SK-N-SH (cell line): ENCODE measurements around the gene RHBG. TPM values are rescaled to one million over a fixed set of nuclear protein-coding genes. Genes with fewer than 3 reads are reported as not detected.
"Not testable (repeated sequence)": the region's sequence is repeated elsewhere in the genome, so short reads cannot be mapped to it uniquely, and the experiment has no call there.

Experiments
- CTCF ChIA-PET: fragments of 300-600, 350-600 bp; formaldehyde crosslinking; extraction: SDS; loops from one replicate; lab custom pipeline; 2021; lab: Yijun Ruan, JAX
- POLR2A ChIA-PET: fragments of 350-600 bp; sonication (Branson Sonifier 250); formaldehyde crosslinking; extraction: SDS; loops from one replicate; lab custom pipeline; 2020; ENCODE audit warnings: antibody characterized with exemption, inconsistent platforms; lab: Yijun Ruan, JAX
- DNase-seq: peaks from one replicate; pipeline ENCODE4 v3.0.0; 2012
- H2AFZ ChIP-seq: fragments of 200-600 bp; sonication (generic); 2 replicates; pipeline ENCODE4 v1.8.1; 2016; ENCODE audit warnings: antibody characterized with exemption, mild to moderate bottlenecking, low read depth
- H3F3A ChIP-seq: fragments of 200-600 bp; sonication (generic); replicated peaks from 2 replicates; pipeline ENCODE3; 2016; ENCODE audit warnings: antibody characterized with exemption, mild to moderate bottlenecking; ENCODE audit not compliant: insufficient read depth
- H3K27ac ChIP-seq, 2 experiments: fragments of 200-500 bp in 1 of 2; fragments of 200-600 bp in 1 of 2; sonication (Bioruptor generic) in 1 of 2; sonication (generic), shearing (Covaris generic) in 1 of 2; 2 replicates each; pipeline versions ENCODE4 v1.5.1 to v1.6.1; 2014 to 2016; ENCODE audit warnings: low read depth in 2 of 2, inconsistent platforms in 1 of 2, low read length in 1 of 2, mild to moderate bottlenecking in 1 of 2, mixed read lengths in 1 of 2
- H3K27me3 ChIP-seq: fragments of 200-600 bp; sonication (generic), shearing (Covaris generic); 2 replicates; pipeline ENCODE4 v1.6.1; 2016; ENCODE audit warnings: mixed run types; ENCODE audit not compliant: insufficient read depth
- H3K36me3 ChIP-seq, 2 experiments: fragments of 200-500 bp in 1 of 2; fragments of 200-600 bp in 1 of 2; sonication (Bioruptor generic) in 1 of 2; sonication (generic) in 1 of 2; replicated peaks in 1 of 2; 2 replicates each; pipeline versions ENCODE3 to v1.5.1; 2014 to 2016; ENCODE audit warnings: low read length in 1 of 2, mild to moderate bottlenecking in 1 of 2; ENCODE audit not compliant: insufficient read depth in 2 of 2, control insufficient read depth in 1 of 2
- H3K4me1 ChIP-seq, 2 experiments: fragments of 200-500 bp in 1 of 2; fragments of 200-600 bp in 1 of 2; sonication (Bioruptor generic) in 1 of 2; sonication (generic), shearing (Covaris generic) in 1 of 2; 2 replicates each; pipeline versions ENCODE4 v1.5.1 to v1.6.1; 2014 to 2016; ENCODE audit warnings: low read depth in 1 of 2, low read length in 1 of 2, mixed run types in 1 of 2; ENCODE audit not compliant: insufficient read depth in 2 of 2, control insufficient read depth in 1 of 2
- H3K4me2 ChIP-seq: fragments of 200-600 bp; sonication (generic), shearing (Covaris generic); 2 replicates; pipeline ENCODE4 v1.6.1; 2017; ENCODE audit warnings: mixed run types
- H3K4me3 ChIP-seq, 2 experiments: fragments of 200-500 bp in 1 of 2; fragments of 200-600 bp in 1 of 2; sonication (Bioruptor generic) in 1 of 2; sonication (generic), shearing (Covaris generic) in 1 of 2; 2 replicates each; pipeline versions ENCODE4 v1.5.1 to v1.8.1; 2014 to 2016; ENCODE audit warnings: low read depth in 2 of 2, inconsistent platforms in 1 of 2, low read length in 1 of 2, mild to moderate bottlenecking in 1 of 2, mixed read lengths in 1 of 2, moderate library complexity in 1 of 2
- H3K79me2 ChIP-seq: fragments of 200-600 bp; sonication (generic); 2 replicates; pipeline ENCODE4 v1.8.1; 2017; ENCODE audit warnings: mild to moderate bottlenecking; ENCODE audit not compliant: insufficient read depth
- H3K9ac ChIP-seq: fragments of 200-600 bp; sonication (generic); 2 replicates; pipeline ENCODE4 v1.6.1; 2017; ENCODE audit warnings: mixed run types
- H3K9me2 ChIP-seq: fragments of 200-600 bp; sonication (generic); 2 replicates; pipeline ENCODE4 v1.6.1; 2017; ENCODE audit warnings: mixed run types
- H3K9me3 ChIP-seq: fragments of 200-600 bp; sonication (generic); 2 replicates; pipeline ENCODE4 v1.6.1; 2017; ENCODE audit warnings: mixed run types, mild to moderate bottlenecking, moderate library complexity
- H4K20me1 ChIP-seq: fragments of 200-600 bp; sonication (generic); 2 replicates; pipeline ENCODE4 v1.6.1; 2017; ENCODE audit warnings: mild to moderate bottlenecking, mixed run types; ENCODE audit not compliant: insufficient read depth
- CHD2 ChIP-seq: fragments of 150-350 bp; IDR thresholded peaks from 2 replicates; pipeline ENCODE4 v1.6.1; 2018; ENCODE audit warnings: low read length; ENCODE audit not compliant: partially characterized antibody
- EP300 ChIP-seq, 2 experiments: IDR thresholded peaks; 2 replicates each; pipeline versions ENCODE4 v1.4.0 to v1.6.1; 2012; ENCODE audit warnings: borderline replicate concordance in 1 of 2, low read depth in 1 of 2, low read length in 1 of 2
- FOSL2 ChIP-seq: IDR thresholded peaks from 2 replicates; pipeline ENCODE4 v1.4.0; 2012; ENCODE audit warnings: low read depth, mild to moderate bottlenecking, moderate library complexity, borderline replicate concordance
- FOXJ3 ChIP-seq: sonication (generic); formaldehyde crosslinking; IDR thresholded peaks from 2 replicates; pipeline ENCODE4 v1.5.1; 2020; ENCODE audit warnings: mild to moderate bottlenecking, missing genetic modification reagents
- GABPA ChIP-seq: IDR thresholded peaks from 2 replicates; pipeline ENCODE4 v1.4.0; 2012; ENCODE audit warnings: low read depth, mild to moderate bottlenecking
- GATA2 ChIP-seq: sonication (generic); formaldehyde crosslinking; IDR thresholded peaks from 2 replicates; pipeline ENCODE4 v1.5.0; 2020; ENCODE audit warnings: mild to moderate bottlenecking, missing genetic modification reagents
- JUND ChIP-seq: IDR thresholded peaks from 2 replicates; pipeline ENCODE4 v1.4.0; 2012
- MAX ChIP-seq: IDR thresholded peaks from 2 replicates; pipeline ENCODE4 v1.4.0; 2012; ENCODE audit warnings: low read depth
- MEF2A ChIP-seq: IDR thresholded peaks from 2 replicates; pipeline ENCODE4 v1.4.0; 2012; ENCODE audit warnings: low read depth, borderline replicate concordance
- NFIC ChIP-seq: IDR thresholded peaks from 2 replicates; pipeline ENCODE4 v1.4.0; 2012; ENCODE audit warnings: borderline replicate concordance
- PBX3 ChIP-seq: IDR thresholded peaks from 2 replicates; pipeline ENCODE4; 2012
- POLR2AphosphoS5 ChIP-seq: IDR thresholded peaks from 2 replicates; pipeline ENCODE4 v1.6.1; 2012; ENCODE audit warnings: low read depth, low read length
- RAD21 ChIP-seq: IDR thresholded peaks from 2 replicates; pipeline ENCODE4 v1.6.1; 2012; ENCODE audit warnings: mild to moderate bottlenecking, low read length
- RCOR1 ChIP-seq: fragments of 150-350 bp; IDR thresholded peaks from 2 replicates; pipeline ENCODE4 v1.6.1; 2017; ENCODE audit warnings: antibody characterized with exemption, low read length
- SIN3A ChIP-seq: IDR thresholded peaks from 2 replicates; pipeline ENCODE4 v1.6.1; 2012; ENCODE audit warnings: low read depth, mild to moderate bottlenecking, low read length, moderate library complexity, borderline replicate concordance
- TCF12 ChIP-seq: IDR thresholded peaks from 2 replicates; pipeline ENCODE4 v1.4.0; 2012
- TEAD4 ChIP-seq: IDR thresholded peaks from 2 replicates; pipeline ENCODE4 v1.4.0; 2012; ENCODE audit warnings: mild to moderate bottlenecking, borderline replicate concordance; ENCODE audit not compliant: insufficient read depth
- USF1 ChIP-seq: IDR thresholded peaks from 2 replicates; pipeline ENCODE4 v1.4.0; 2012; ENCODE audit warnings: low read depth, borderline replicate concordance
- ZBTB33 ChIP-seq: IDR thresholded peaks from 2 replicates; pipeline ENCODE4 v1.4.0; 2012; ENCODE audit warnings: low read depth, borderline replicate concordance
- WGBS: methylation state at CpG from one replicate; pipeline ENCODE4 v1.1.6; 2017; ENCODE audit warnings: low lambda C conversion rate; 5-methylcytosine and 5-hydroxymethylcytosine counted together
- polyA plus RNA-seq, 3 experiments: library from polyadenylated mRNA; depleted of rRNA; stranded (reverse); fragments of >200 nt; gene quantifications; 2 replicates each; pipeline ENCODE4 v1.2.3, GENCODE V29; 2012

Gene RHBG
- polyA plus RNA-seq, 1 of the 3 experiments (the other 2 are of a cell fraction), result 0.18 TPM

GRCh38 chr1:156344409-156344808 lies 24.6 kb upstream of the RHBG start:
- POLR2A ChIA-PET, result no interaction called here
- Histone ChIP-seq H3K9me3 (no peaks in the 10 kb centered on the region), H3K79me2 (no peaks in the 10 kb centered on the region), H3F3A (peaks cover 3% of the 10 kb centered on the region), H3K9me2 (no peaks in the 10 kb centered on the region), H3K4me2 (no peak overlapping the region), H3K27ac (peak overlapping the region in 1 of 2 experiments; percentile 71; a peak in 2 of 4 replicates), H3K4me1 (peaks cover 0 to 23% of the 10 kb centered on the region in 2 experiments; a peak in 2 of 4 replicates), H3K36me3 (no peaks in the 10 kb centered on the region), H4K20me1 (no peaks in the 10 kb centered on the region), H3K9ac (no peak overlapping the region), H2AFZ (no peak overlapping the region), H3K4me3 (no peak overlapping the region), H3K27me3 (no peaks in the 10 kb centered on the region)
- CTCF ChIA-PET, result interaction anchor here (0.7 to 2.5 kb wide), 5 partner anchors 15 to 382 kb away, joined by 3 to 14 read pairs (median 4); no protein-coding TSS in a partner anchor
- peak; percentile 51 for DNase-seq
- TF ChIP-seq MEF2A (no peak), SIN3A (no peak), GATA2 (CRISPR knock-in tag) (peak; percentile 35; the same call in 1 of the 2 replicates), FOXJ3 (CRISPR knock-in tag) (0 out of 2 replicates have a peak, but pooled peaks have one; percentile 50), RAD21 (no peak), EP300 (IDR thresholded peaks at IDR 0.05; ENCODE audit: borderline replicate concordance in 1 of 2, low read depth in 1 of 2, low read length in 1 of 2) (peak in 1 of 2 experiments; percentile 51; a peak in 1 of 4 replicates), RCOR1 (peak; percentile 77), CHD2 (peak; percentile 41), USF1 (no peak)
- 57% methylated on average over 3 of the region's 3 CpGs for WGBS

- H3K9me3 ChIP-seq, H4K20me1 ChIP-seq, H3K27me3 ChIP-seq, H3K9ac ChIP-seq, H3K4me3 ChIP-seq, H2AFZ ChIP-seq, H3K9me2 ChIP-seq, H3K36me3 ChIP-seq, H3F3A ChIP-seq, DNase-seq, H3K4me2 ChIP-seq, POLR2A ChIA-PET, H3K79me2 ChIP-seq: not testable (repeated sequence)
- Histone ChIP-seq H3K4me1 (peaks cover 0 to 23% of the 10 kb centered on the region in 2 experiments; a peak in 2 of 4 replicates), H3K27ac (peak overlapping the region in 1 of 2 experiments; percentile 87; a peak in 1 of 4 replicates)
- CTCF ChIA-PET, result interaction anchor here (0.6 to 3.7 kb wide), 3 partner anchors 13 to 40 kb away, joined by 3 to 15 read pairs (median 14); no protein-coding TSS in a partner anchor
- 96% methylated on average over 2 of the region's 2 CpGs for WGBS
Observed at GRCh38 chr1:156346035-156346434, 23.0 kb upstream of the RHBG start.

- Histone ChIP-seq H3K4me3 (no peak overlapping the region), H2AFZ (no peak overlapping the region), H4K20me1 (no peaks in the 10 kb centered on the region), H3K4me2 (peak overlapping the region; percentile 6; the same call in 1 of the 2 replicates), H3K4me1 (peaks cover 0 to 23% of the 10 kb centered on the region in 2 experiments; a peak in 2 of 4 replicates), H3K36me3 (no peaks in the 10 kb centered on the region), H3F3A (peaks cover 3% of the 10 kb centered on the region), H3K79me2 (no peaks in the 10 kb centered on the region), H3K9me2 (no peaks in the 10 kb centered on the region), H3K9ac (no peak overlapping the region), H3K27ac (peak overlapping the region; percentile 42 to 87; a peak in 3 of 4 replicates), H3K27me3 (no peaks in the 10 kb centered on the region), H3K9me3 (no peaks in the 10 kb centered on the region)
- ChIA-PET CTCF (interaction anchor here (2.1 to 3.7 kb wide), 3 partner anchors 12 to 39 kb away, joined by 7 to 15 read pairs (median 14); no protein-coding TSS in a partner anchor), POLR2A (no interaction called here)
- no peak for DNase-seq
- WGBS, result 6% methylated on average over 2 of the region's 2 CpGs
- TF ChIP-seq ZBTB33 (no peak), TEAD4 (0 out of 2 replicates have a peak, but pooled peaks have one; percentile 17), POLR2AphosphoS5 (0 out of 2 replicates have a peak, but pooled peaks have one; percentile 28), TCF12 (peak; percentile 85), NFIC (peak; percentile 45), GABPA (no peak), PBX3 (peak; percentile 54), MAX (no peak), EP300 (IDR thresholded peaks at IDR 0.05; ENCODE audit: borderline replicate concordance in 1 of 2, low read depth in 1 of 2, low read length in 1 of 2) (peak in 1 of 2 experiments; percentile 31; a peak in 1 of 4 replicates), FOSL2 (peak; percentile 8; the same call in 1 of the 2 replicates), JUND (no peak)
Observed at GRCh38 chr1:156346636-156347035, 22.4 kb upstream of the RHBG start.
